Transverse colon (tissue), 3 donors: ENCODE data around the gene PLPPR4.

Source experiments
- EP300 ChIP-seq: sonication (generic); formaldehyde crosslinking; IDR thresholded peaks from one replicate; pipeline ENCODE4 v1.6.1; 2017; ENCODE audit warnings: antibody characterized with exemption, low read depth
- TF ChIP-seq, protein P1 (sequence below), 5 experiments: fragments of 200-600 bp in 3 of 5; fragments of 450-650 bp in 2 of 5; sonication (generic) in 3 of 5; IDR thresholded peaks; 1 replicate in 2 of 5; 2 replicates in 3 of 5; pipeline ENCODE4 v1.5.1; 2016 to 2017; ENCODE audit warnings: antibody characterized with exemption in 5 of 5, inconsistent platforms in 3 of 5, mild to moderate bottlenecking in 2 of 5, moderate library complexity in 1 of 5

DNA sequence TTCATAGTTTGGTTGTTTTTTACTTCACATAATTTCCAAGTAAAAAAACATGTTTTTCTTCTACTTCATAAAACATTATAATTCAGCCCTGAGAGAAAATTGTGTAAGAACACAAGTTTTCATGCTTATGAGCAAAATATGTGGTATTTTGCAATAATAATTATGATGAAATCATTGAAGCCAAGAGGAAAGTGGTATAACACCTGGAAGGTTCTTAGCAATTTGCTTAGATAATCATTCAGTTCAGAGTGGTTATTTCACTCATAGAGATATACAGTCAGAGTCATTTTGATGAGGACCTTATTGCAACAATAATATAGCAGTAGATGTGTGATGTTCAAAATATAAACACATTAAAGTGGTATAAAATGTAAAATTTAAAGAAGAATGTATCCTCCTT, 94.5 kb downstream of the PLPPR4 start:
- TF ChIP-seq, protein P1, sequence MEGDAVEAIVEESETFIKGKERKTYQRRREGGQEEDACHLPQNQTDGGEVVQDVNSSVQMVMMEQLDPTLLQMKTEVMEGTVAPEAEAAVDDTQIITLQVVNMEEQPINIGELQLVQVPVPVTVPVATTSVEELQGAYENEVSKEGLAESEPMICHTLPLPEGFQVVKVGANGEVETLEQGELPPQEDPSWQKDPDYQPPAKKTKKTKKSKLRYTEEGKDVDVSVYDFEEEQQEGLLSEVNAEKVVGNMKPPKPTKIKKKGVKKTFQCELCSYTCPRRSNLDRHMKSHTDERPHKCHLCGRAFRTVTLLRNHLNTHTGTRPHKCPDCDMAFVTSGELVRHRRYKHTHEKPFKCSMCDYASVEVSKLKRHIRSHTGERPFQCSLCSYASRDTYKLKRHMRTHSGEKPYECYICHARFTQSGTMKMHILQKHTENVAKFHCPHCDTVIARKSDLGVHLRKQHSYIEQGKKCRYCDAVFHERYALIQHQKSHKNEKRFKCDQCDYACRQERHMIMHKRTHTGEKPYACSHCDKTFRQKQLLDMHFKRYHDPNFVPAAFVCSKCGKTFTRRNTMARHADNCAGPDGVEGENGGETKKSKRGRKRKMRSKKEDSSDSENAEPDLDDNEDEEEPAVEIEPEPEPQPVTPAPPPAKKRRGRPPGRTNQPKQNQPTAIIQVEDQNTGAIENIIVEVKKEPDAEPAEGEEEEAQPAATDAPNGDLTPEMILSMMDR (IDR thresholded peaks at IDR 0.05): no peak
- no peak for TF ChIP-seq EP300
